Measurements from ENCODE around the gene AAGAB.

DNA sequence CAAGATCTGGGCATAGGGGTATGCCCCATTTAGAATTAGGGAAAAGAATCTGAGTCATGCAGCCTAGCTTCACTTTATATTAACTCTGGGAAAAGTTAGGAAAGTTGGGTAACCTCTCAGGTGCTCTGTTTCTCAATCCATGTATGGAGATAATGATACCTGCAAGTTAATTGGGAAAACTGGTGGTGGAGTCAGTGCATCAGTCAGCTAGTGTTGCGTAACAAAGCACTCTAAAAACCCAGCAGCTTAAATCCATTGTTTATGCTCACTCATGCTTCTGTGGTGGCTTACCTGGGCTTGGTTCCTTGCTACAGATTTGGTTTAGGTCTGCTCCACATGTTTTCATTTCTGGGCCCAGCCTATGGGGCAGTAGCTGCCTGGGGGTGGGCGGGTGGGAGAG lies 98.0 kb downstream of the AAGAB start:
- no peak for TF ChIP-seq RAD21 (conservative IDR thresholded peaks at IDR 0.05)
- TF ChIP-seq SMC3 (conservative IDR thresholded peaks at IDR 0.05; ENCODE audit: poor library complexity): no peak
- TF ChIP-seq POLR2AphosphoS5 (IDR thresholded peaks at IDR 0.05): no peak
- TF ChIP-seq, protein P1, sequence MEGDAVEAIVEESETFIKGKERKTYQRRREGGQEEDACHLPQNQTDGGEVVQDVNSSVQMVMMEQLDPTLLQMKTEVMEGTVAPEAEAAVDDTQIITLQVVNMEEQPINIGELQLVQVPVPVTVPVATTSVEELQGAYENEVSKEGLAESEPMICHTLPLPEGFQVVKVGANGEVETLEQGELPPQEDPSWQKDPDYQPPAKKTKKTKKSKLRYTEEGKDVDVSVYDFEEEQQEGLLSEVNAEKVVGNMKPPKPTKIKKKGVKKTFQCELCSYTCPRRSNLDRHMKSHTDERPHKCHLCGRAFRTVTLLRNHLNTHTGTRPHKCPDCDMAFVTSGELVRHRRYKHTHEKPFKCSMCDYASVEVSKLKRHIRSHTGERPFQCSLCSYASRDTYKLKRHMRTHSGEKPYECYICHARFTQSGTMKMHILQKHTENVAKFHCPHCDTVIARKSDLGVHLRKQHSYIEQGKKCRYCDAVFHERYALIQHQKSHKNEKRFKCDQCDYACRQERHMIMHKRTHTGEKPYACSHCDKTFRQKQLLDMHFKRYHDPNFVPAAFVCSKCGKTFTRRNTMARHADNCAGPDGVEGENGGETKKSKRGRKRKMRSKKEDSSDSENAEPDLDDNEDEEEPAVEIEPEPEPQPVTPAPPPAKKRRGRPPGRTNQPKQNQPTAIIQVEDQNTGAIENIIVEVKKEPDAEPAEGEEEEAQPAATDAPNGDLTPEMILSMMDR (IDR thresholded peaks at IDR 0.05; ENCODE audit: poor library complexity, severe bottlenecking): no peak
- TF ChIP-seq EP300 (conservative IDR thresholded peaks at IDR 0.05; ENCODE audit: poor library complexity, severe bottlenecking): no peak
- TF ChIP-seq TAF1 (IDR thresholded peaks at IDR 0.05; ENCODE audit: low read depth): no peak

Measured in neural cell (in vitro differentiated cells).